H1 (cell line): Measurements from ENCODE around the gene NTN4. TPM values are rescaled to one million over a fixed set of nuclear protein-coding genes. Genes with fewer than 3 reads are reported as not detected.

Source experiments
- CTCF ChIA-PET: fragments of 300-600 bp; sonication (Branson Sonifier 250); formaldehyde crosslinking; loops from one replicate; lab custom pipeline; 2021; ENCODE audit not compliant: partially characterized antibody; lab: Charles Lee
- POLR2A ChIA-PET: fragments of 300-600 bp; sonication (Branson Sonifier 250); formaldehyde crosslinking; loops from one replicate; lab custom pipeline; 2021; ENCODE audit warnings: inconsistent platforms; ENCODE audit not compliant: partially characterized antibody; lab: Charles Lee
- DNase-seq, 2 experiments: peaks; one replicate each; pipeline versions ENCODE4 v3.0.0 to v3.0.0-alpha.2; 2010 to 2022; ENCODE audit warnings: low spot score in 2 of 2, low read depth in 1 of 2, mixed read lengths in 1 of 2
- FAIRE-seq: peaks from 2 replicates; lab custom pipeline; 2011; peaks lifted over from hg19 to GRCh38; lab: Jason Lieb, UNC
- H2AFZ ChIP-seq: 2 replicates; pipeline ENCODE4 v1.8.1; 2012; ENCODE audit warnings: low read length, inconsistent platforms
- H2AK5ac ChIP-seq: 2 replicates; pipeline ENCODE4 v1.6.1; 2013; ENCODE audit warnings: low read depth, low read length
- H2BK120ac ChIP-seq: replicated peaks from 2 replicates; pipeline ENCODE3; 2013; ENCODE audit warnings: low read depth, low read length, inconsistent platforms
- H2BK12ac ChIP-seq: 2 replicates; pipeline ENCODE4 v1.6.1; 2013; ENCODE audit warnings: low read depth, low read length
- H2BK15ac ChIP-seq: 2 replicates; pipeline ENCODE4 v1.6.1; 2013; ENCODE audit warnings: low read length
- H2BK20ac ChIP-seq: 2 replicates; pipeline ENCODE4 v1.6.1; 2013; ENCODE audit warnings: low read length
- H2BK5ac ChIP-seq: 2 replicates; pipeline ENCODE4 v1.6.1; 2013; ENCODE audit warnings: low read depth, low read length
- H3K14ac ChIP-seq: 2 replicates; pipeline ENCODE4 v1.6.1; 2013; ENCODE audit warnings: inconsistent platforms; ENCODE audit not compliant: insufficient read length
- H3K18ac ChIP-seq: 2 replicates; pipeline ENCODE4 v1.6.1; 2013; ENCODE audit warnings: low read length; ENCODE audit errors: extremely low read depth
- H3K23ac ChIP-seq: 2 replicates; pipeline ENCODE4 v1.6.1; 2013; ENCODE audit warnings: inconsistent platforms; ENCODE audit not compliant: insufficient read length
- H3K23me2 ChIP-seq: 2 replicates; pipeline ENCODE4 v1.6.1; 2013; ENCODE audit warnings: low read depth, low read length
- H3K27ac ChIP-seq: 2 replicates; pipeline ENCODE4 v1.6.1; 2011; ENCODE audit warnings: low read depth, low read length, inconsistent platforms
- H3K27me3 ChIP-seq, 4 experiments: replicated peaks in 1 of 4; 1 replicate in 1 of 4; 2 replicates in 3 of 4; pipeline versions ENCODE4 v1.6.1 to v1.8.1; 2011 to 2013; ENCODE audit warnings: low read length in 3 of 4, mild to moderate bottlenecking in 3 of 4, inconsistent platforms in 2 of 4, mixed read lengths in 2 of 4, moderate library complexity in 1 of 4; ENCODE audit not compliant: control insufficient read depth in 3 of 4, insufficient read depth in 3 of 4; ENCODE audit errors: extremely low read depth in 1 of 4
- H3K36me3 ChIP-seq, 4 experiments: 2 replicates each; pipeline versions ENCODE4 v1.6.1 to v1.8.1; 2011 to 2013; ENCODE audit warnings: mild to moderate bottlenecking in 4 of 4, low read length in 3 of 4, moderate library complexity in 2 of 4, control low read depth in 1 of 4, inconsistent platforms in 1 of 4; ENCODE audit not compliant: insufficient read depth in 4 of 4, control insufficient read depth in 2 of 4
- H3K4ac ChIP-seq: replicated peaks from 2 replicates; pipeline ENCODE3; 2013; ENCODE audit warnings: low read length, low read depth, mixed read lengths, inconsistent platforms; ENCODE audit not compliant: insufficient read length
- H3K4me1 ChIP-seq, 4 experiments: replicated peaks in 1 of 4; 1 replicate in 1 of 4; 2 replicates in 3 of 4; pipeline versions ENCODE4 v1.6.1 to v1.8.1; 2011 to 2013; ENCODE audit warnings: low read length in 3 of 4, inconsistent platforms in 2 of 4, mixed read lengths in 1 of 4; ENCODE audit not compliant: insufficient read depth in 4 of 4, control insufficient read depth in 3 of 4
- H3K4me2 ChIP-seq, 2 experiments: 2 replicates each; pipeline versions ENCODE4 v1.6.1 to v1.8.1; 2011 to 2013; ENCODE audit warnings: low read depth in 2 of 2, low read length in 2 of 2, control low read depth in 1 of 2, inconsistent platforms in 1 of 2, mild to moderate bottlenecking in 1 of 2; ENCODE audit not compliant: insufficient read depth in 1 of 2
- H3K4me3 ChIP-seq, 4 experiments: fragments of 200-600, 300-600 bp in 1 of 4; sonication (generic), shearing (Covaris generic), sonication (Bioruptor Twin) in 1 of 4; 2 replicates each; pipeline versions ENCODE4 v1.5.1 to v1.8.1; 2011 to 2016; ENCODE audit warnings: low read length in 4 of 4, low read depth in 3 of 4, control low read depth in 2 of 4, inconsistent platforms in 2 of 4, mild to moderate bottlenecking in 2 of 4, mixed read lengths in 1 of 4, moderate library complexity in 1 of 4; ENCODE audit not compliant: insufficient read depth in 2 of 4; ENCODE audit errors: extremely low read depth in 1 of 4
- H3K56ac ChIP-seq: replicated peaks from 2 replicates; pipeline ENCODE3; 2013; ENCODE audit warnings: low read depth, mild to moderate bottlenecking, mixed read lengths, low read length, inconsistent platforms; ENCODE audit not compliant: insufficient read length
- H3K79me1 ChIP-seq: 2 replicates; pipeline ENCODE4 v1.6.1; 2013; ENCODE audit warnings: low read depth, low read length, control low read depth
- H3K79me2 ChIP-seq, 2 experiments: 2 replicates each; pipeline versions ENCODE4 v1.6.1 to v1.8.1; 2012 to 2013; ENCODE audit warnings: low read length in 2 of 2, mild to moderate bottlenecking in 2 of 2, inconsistent platforms in 1 of 2; ENCODE audit not compliant: insufficient read depth in 2 of 2, control insufficient read depth in 1 of 2
- H3K9ac ChIP-seq, 4 experiments: replicated peaks in 1 of 4; 1 replicate in 1 of 4; 2 replicates in 3 of 4; pipeline versions ENCODE4 v1.6.1 to v1.8.1; 2011 to 2013; ENCODE audit warnings: low read depth in 3 of 4, low read length in 3 of 4, control low read depth in 2 of 4, mild to moderate bottlenecking in 2 of 4, moderate library complexity in 2 of 4, inconsistent platforms in 1 of 4; ENCODE audit errors: extremely low read depth in 1 of 4
- H3K9me3 ChIP-seq, 2 experiments: 2 replicates each; pipeline versions ENCODE4 v1.6.1 to v1.8.1; 2012 to 2013; ENCODE audit warnings: mild to moderate bottlenecking in 2 of 2, moderate library complexity in 2 of 2, control low read depth in 1 of 2, inconsistent platforms in 1 of 2, low read depth in 1 of 2, low read length in 1 of 2, mixed read lengths in 1 of 2; ENCODE audit not compliant: insufficient read depth in 2 of 2
- H4K20me1 ChIP-seq, 2 experiments: replicated peaks in 1 of 2; 2 replicates each; pipeline versions ENCODE3 to v1.8.1; 2011 to 2013; ENCODE audit warnings: inconsistent platforms in 2 of 2, low read length in 2 of 2, mild to moderate bottlenecking in 1 of 2; ENCODE audit not compliant: insufficient read depth in 2 of 2, control insufficient read depth in 1 of 2
- H4K5ac ChIP-seq: 2 replicates; pipeline ENCODE4 v1.6.1; 2013; ENCODE audit warnings: low read length, low read depth, mixed read lengths, inconsistent platforms; ENCODE audit not compliant: insufficient read length
- H4K8ac ChIP-seq: 2 replicates; pipeline ENCODE4 v1.8.0; 2013; ENCODE audit warnings: mild to moderate bottlenecking, moderate library complexity, low read length, inconsistent platforms; ENCODE audit not compliant: insufficient read depth; ENCODE audit errors: extremely low read depth
- H4K91ac ChIP-seq: replicated peaks from 2 replicates; pipeline ENCODE3; 2013; ENCODE audit warnings: low read length, mixed read lengths, inconsistent platforms; ENCODE audit not compliant: insufficient read length
- USF2 ChIP-seq: IDR thresholded peaks from 2 replicates; pipeline ENCODE4 v1.6.1; 2011; ENCODE audit warnings: low read length, improper control_type of control experiment
- WGBS, 2 experiments: shearing (Covaris generic) in 1 of 2; methylation state at CpG; one replicate each; pipeline versions ENCODE4 v1.1.6 to v1.1.7; 2013 to 2015; ENCODE audit warnings: low lambda C conversion rate in 2 of 2, mixed read lengths in 2 of 2, inconsistent platforms in 1 of 2, low coverage in 1 of 2, missing lambda C conversion rate in 1 of 2; ENCODE audit not compliant: insufficient replicate concordance in 2 of 2, insufficient coverage in 1 of 2, insufficient read length in 1 of 2; ENCODE audit errors: extremely low coverage in 1 of 2, missing lambda C conversion rate in 1 of 2; 5-methylcytosine and 5-hydroxymethylcytosine counted together
- polyA plus RNA-seq, 7 experiments: library from polyadenylated mRNA; depleted of rRNA in 3 of 7; stranded (reverse) in 5 of 7; unstranded in 2 of 7; fragments of >200 nt in 5 of 7; fragments of 200-250 nt in 2 of 7; gene quantifications; 1 replicate in 5 of 7; 2 replicates in 1 of 7; 4 replicates in 1 of 7; pipeline versions ENCODE4 v1.2.1 to v1.2.3, GENCODE V29; 2011 to 2013; ENCODE audit warnings: missing spikeins in 2 of 7, mixed read lengths in 2 of 7
- total RNA-seq: library from RNA; stranded (reverse); fragmentation: NEBNext Ultra II Directional; extraction: Animal tissue kit (Norgen Biotek cat#: 25700); gene quantifications from 2 replicates; pipeline ENCODE4 v1.2.1, GENCODE V29; 2021

The NTN4 gene
- total and polyA plus RNA-seq, 2 of the 8 experiments (the other 6 are each of a cell fraction or from before 2014, with no cell fraction given) = 0.74 to 1.3 TPM

- no peak overlapping the region for H2BK20ac ChIP-seq
- H2AFZ ChIP-seq = peak overlapping the region; percentile 82; the same call in 1 of the 2 replicates
- ChIA-PET CTCF (no interaction called here), POLR2A (interaction anchor here (0.8 to 1.2 kb wide), 2 partner anchors 22 to 32 kb away, joined by 3 read pairs; no protein-coding TSS in a partner anchor)
- no peaks in the 10 kb centered on the region for H3K36me3 ChIP-seq
- no peak overlapping the region for H2AK5ac ChIP-seq
- no peaks in the 10 kb centered on the region for H3K79me1 ChIP-seq
- H3K23ac ChIP-seq = no peak overlapping the region
- H3K14ac ChIP-seq = no peak overlapping the region
- H4K5ac ChIP-seq = no peak overlapping the region
- no peaks in the 10 kb centered on the region for H3K27me3 ChIP-seq
- no peak overlapping the region for H3K9ac ChIP-seq
- H3K79me2 ChIP-seq = no peaks in the 10 kb centered on the region
- H2BK120ac ChIP-seq = no peak overlapping the region
- H3K4me2 ChIP-seq = no peak overlapping the region
- H3K4ac ChIP-seq = no peak overlapping the region
- H4K8ac ChIP-seq = no peak overlapping the region
- H3K9me3 ChIP-seq = no peaks in the 10 kb centered on the region
- H4K91ac ChIP-seq = no peak overlapping the region
- no peaks in the 10 kb centered on the region for H4K20me1 ChIP-seq
- no peak overlapping the region for H2BK5ac ChIP-seq
- DNase-seq (no peak), FAIRE-seq (no peak)
- peaks cover 0 to 3% (median 0%) of the 10 kb centered on the region in 4 experiments; a peak in 1 of 7 replicates for H3K4me1 ChIP-seq
- no peak overlapping the region for H3K4me3 ChIP-seq
- no peak overlapping the region for H3K18ac ChIP-seq
- H3K56ac ChIP-seq = no peak overlapping the region
- H2BK15ac ChIP-seq = 0 out of 2 replicates have a peak overlapping the region, but pooled peaks have one; percentile 29
- H3K27ac ChIP-seq = no peak overlapping the region
- no peak overlapping the region for H2BK12ac ChIP-seq
- no peaks in the 10 kb centered on the region; the same call in 1 of the 2 replicates for H3K23me2 ChIP-seq
- 78% methylated on average over 11 of the region's 11 CpGs; no CpG with 5 or more reads in 1 of the 2 experiments for WGBS, 2 experiments
- no peak for TF ChIP-seq USF2
These were observed 47.6 kb upstream of the NTN4 start for GRCh38 chr12:95838125-95838524.
